Measurements from ENCODE around the gene CEP152. TPM values are rescaled to one million over a fixed set of nuclear protein-coding genes. Genes with fewer than 3 reads are reported as not detected.

CEP152 gene
- 106 and 120 TPM in 2 replicates for total RNA-seq (2013; cell fraction: nucleolus; rRNA removed)
- total RNA-seq (2014; rRNA removed) (13.1 and 14.1 TPM in 2 replicates), total RNA-seq (2014; rRNA removed; fragmentation: Illumina TruSeq; extraction: Trizol) (21.2 and 25.4 TPM in 2 replicates), total RNA-seq (2021) (12.0 and 15.3 TPM in 2 replicates), polyA plus RNA-seq (2011; rRNA removed) (6.9 and 8.6 TPM in 2 replicates), polyA plus RNA-seq (2014; fragmentation: Illumina TruSeq; extraction: Trizol) (15.8 and 18.6 TPM in 2 replicates), polyA plus RNA-seq (2014; fragmentation: Nextera tagmentation; extraction: Ambion mirVana) (1 to 10 TPM; 5.3 to 5.7 TPM), polyA plus RNA-seq (2014; rRNA removed) (7.0 and 8.8 TPM in 2 replicates), polyA plus RNA-seq (2016; fragmentation: Nextera tagmentation; extraction: Ambion mirVana) (10 to 100 TPM; 19.6 to 22.6 TPM), polyA minus RNA-seq (2011; rRNA and poly(A)+ RNA removed) (12.8 and 21.7 TPM in 2 replicates), Bru-seq, nascent RNA (percentile 82 among the genes with signal in this experiment), BruChase-seq, experiment 1, labeled RNA remaining after a 6-hour chase (percentile 81 among the genes with signal in this experiment), BruChase-seq, experiment 2, labeled RNA remaining after a 2-hour chase (percentile 81 among the genes with signal in this experiment)
- polyA plus RNA-seq (2011; ENCODE audit: low read depth): 3.6 TPM
- 2.5 and 4.8 TPM in 2 replicates for polyA plus RNA-seq (2011; cell fraction: cytosol; rRNA removed)
- 18.8 and 20.5 TPM in 2 replicates for polyA plus RNA-seq (2011; cell fraction: nucleus; rRNA removed)
- 6.2 and 9.2 TPM in 2 replicates for polyA plus RNA-seq (2012)
- 5.7 and 7.0 TPM in 2 replicates for polyA minus RNA-seq (2011; cell fraction: cytosol; rRNA and poly(A)+ RNA removed)
- polyA minus RNA-seq (2011; cell fraction: nucleus; rRNA and poly(A)+ RNA removed): 39.8 and 52.7 TPM in 2 replicates
- long read RNA-seq, experiment 1, partial matches to known transcripts: 4 of 5 reads
- long read RNA-seq, experiment 1, other reads (novel, unspliced or antisense): 0 of 5 reads
- long read RNA-seq, experiment 2, transcript CEP152-209 (13 exons, 1,947 nt): major isoform, 50 of 197 reads
- long read RNA-seq, experiment 2, partial matches to known transcripts: 129 of 197 reads
- long read RNA-seq, experiment 2, other reads (novel, unspliced or antisense): 18 of 197 reads

- WGBS (ENCODE audit: insufficient coverage, insufficient replicate concordance, low lambda C conversion rate, missing lambda C conversion rate): under 1% methylated on average over 51 of the region's 51 CpGs
- in situ Hi-C loops (cut with MboI) (loop anchor here (25.0 kb wide), 1 partner anchor 648 kb away; no protein-coding TSS in a partner anchor), intact Hi-C loops (cut with micrococcal nuclease; ENCODE audit: unreplicated experiment) (no loop called here)
- Histone ChIP-seq H3K27ac (ENCODE audit: control insufficient read depth, insufficient read depth) (peak within 1 kb of the TSS; percentile 73), H3K9me3 (replicated peaks; ENCODE audit: control insufficient read depth, insufficient read depth, low read length) (no peaks in the 10 kb centered on the region), H3K4me3 (peak within 1 kb of the TSS; percentile 79), H3K4me1 (ENCODE audit: control insufficient read depth, insufficient read depth, low read length) (0 out of 2 replicates have a peak, but pooled peaks cover 2% of the 10 kb centered on the region), H4K20me1 (ENCODE audit: control insufficient read depth, insufficient read depth) (no peaks in the 10 kb centered on the region), H3K27me3 (replicated peaks in 1 of 2; ENCODE audit: control insufficient read depth in 2 of 2, insufficient read depth in 2 of 2, low read length in 1 of 2) (no peaks in the 10 kb centered on the region; a peak in 1 of 4 replicates), H3K9ac (ENCODE audit: control insufficient read depth, insufficient read depth, low read length) (peak within 1 kb of the TSS; percentile 77), H3K36me3 (ENCODE audit: control insufficient read depth in 2 of 2, insufficient read depth in 2 of 2, low read length in 1 of 2) (no peaks in the 10 kb centered on the region), H2AFZ (ENCODE audit: control insufficient read depth, low read depth, low read length) (peak within 1 kb of the TSS; percentile 86), H3K79me2 (ENCODE audit: control insufficient read depth, insufficient read depth, low read length) (peaks cover 32% of the 10 kb centered on the region), H3K4me2 (ENCODE audit: control insufficient read depth, insufficient read depth) (peak within 1 kb of the TSS; percentile 96)
- TSS peak; percentile 54 for BruUV-seq (replicated peaks)
- DNase-seq (ENCODE audit: low read depth, low spot score) (peak; percentile 98), ATAC-seq (peak; percentile 94), FAIRE-seq (peak; percentile 98)
- POLR2A ChIA-PET: interaction anchor here (0.8 to 2.8 kb wide), 11 partner anchors 9 to 345 kb away, joined by 3 to 18 read pairs (median 5); partner anchors contain the start of gene EID1
- CTCF ChIA-PET: interaction anchor here (0.9 to 2.2 kb wide), 15 partner anchors 9 to 612 kb away, joined by 3 to 20 read pairs (median 4); partner anchors contain the start of genes EID1 and FGF7
- SMC1A ChIA-PET (ENCODE audit: uncharacterized antibody, unreplicated experiment): interaction anchor here (0.5 to 3.4 kb wide), 10 partner anchors 11 to 1480 kb away, joined by 3 to 27 read pairs (median 4); no protein-coding TSS in a partner anchor
- RAD21 ChIA-PET (ENCODE audit: unreplicated experiment): interaction anchor here (0.6 to 2.1 kb wide), 22 partner anchors 9 to 478 kb away, joined by 3 to 16 read pairs (median 3); partner anchors contain the start of genes COPS2, EID1 and SECISBP2L
- TF ChIP-seq ZSCAN29 (IDR thresholded peaks at IDR 0.05) (no peak), ELK1 (IDR thresholded peaks at IDR 0.05; ENCODE audit: low read depth, low read length) (0 out of 2 replicates have a peak, but pooled peaks have one; percentile 50), MXI1 (IDR thresholded peaks at IDR 0.05; ENCODE audit: low read depth, low read length) (peak; percentile 90; the same call in 1 of the 2 replicates), ATF7 (IDR thresholded peaks at IDR 0.05; ENCODE audit: low read depth) (peak; percentile 41; the same call in 1 of the 2 replicates), NKRF (conservative IDR thresholded peaks at IDR 0.05) (peak; percentile 75), IKZF1 (conservative IDR thresholded peaks at IDR 0.05) (peak; percentile 41), HCFC1 (IDR thresholded peaks at IDR 0.05; ENCODE audit: low read length) (peak; percentile 40), SKIL (IDR thresholded peaks at IDR 0.05; ENCODE audit: low read depth, poor library complexity, severe bottlenecking) (no peak), DPF2 (IDR thresholded peaks at IDR 0.05) (peak; percentile 74), NFYA (IDR thresholded peaks at IDR 0.05; ENCODE audit: borderline replicate concordance, low read depth, low read length) (peak; percentile 90), GATAD2B (conservative IDR thresholded peaks at IDR 0.05; ENCODE audit: low read depth) (peak; percentile 60), SRF (IDR thresholded peaks at IDR 0.05; ENCODE audit: low read depth in 2 of 2, low read length in 2 of 2) (0 out of 4 replicates have a peak, but pooled peaks of 1 of the 2 experiments have one; percentile 44)
These were observed at the start of gene CEP152 for GRCh38 chr15:48810414-48811324. TSS of gene CEP152 (minus strand) at chr15:48811069. CDS start at chr15:48805649, 5,420 bp downstream.
